ENCODE data around the gene FBXL19. TPM values are rescaled to one million over a fixed set of nuclear protein-coding genes. Genes with fewer than 3 reads are reported as not detected.

FBXL19 gene
- total and polyA plus RNA-seq, 2 of the 13 experiments (the other 11 are each of a cell fraction or from before 2014, with no cell fraction given), result 6.0 to 13.7 TPM

GRCh38 chr16:30874821-30875717, 48.3 kb upstream of the FBXL19 start (continued):
- TF ChIP-seq ZNF569 (CRISPR knock-in tag; IDR thresholded peaks at IDR 0.05; ENCODE audit: borderline replicate concordance) (no peak; the same call in 1 of the 2 replicates), CENPX (CRISPR knock-in tag; IDR thresholded peaks at IDR 0.05) (no peak), AFF4 (CRISPR knock-in tag; IDR thresholded peaks at IDR 0.05) (no peak; the same call in 1 of the 2 replicates), ELF1 (CRISPR knock-in tag; IDR thresholded peaks at IDR 0.05) (peak; percentile 95), NFAT5 (CRISPR knock-in tag; IDR thresholded peaks at IDR 0.05) (peak; percentile 93), ZBTB43 (CRISPR knock-in tag; conservative IDR thresholded peaks at IDR 0.05) (peak; percentile 85), ZNF746 (CRISPR knock-in tag; IDR thresholded peaks at IDR 0.05) (peak; percentile 87), ZNF136 (CRISPR knock-in tag; IDR thresholded peaks at IDR 0.05; ENCODE audit: low read depth) (no peak; the same call in 1 of the 2 replicates), ZNF761 (CRISPR knock-in tag; conservative IDR thresholded peaks at IDR 0.05) (peak; percentile 63; the same call in 1 of the 2 replicates), BCL6 (CRISPR knock-in tag; IDR thresholded peaks at IDR 0.05) (peak; percentile 87), PRMT3 (CRISPR knock-in tag; IDR thresholded peaks at IDR 0.05; ENCODE audit: borderline replicate concordance, low read depth) (peak; percentile 90; the same call in 1 of the 2 replicates), DZIP1 (CRISPR knock-in tag; IDR thresholded peaks at IDR 0.05) (peak; percentile 99), ZMAT3 (CRISPR knock-in tag; conservative IDR thresholded peaks at IDR 0.05) (peak; percentile 99; the same call in 1 of the 2 replicates), GATA4 (IDR thresholded peaks at IDR 0.05; ENCODE audit: borderline replicate concordance, low read depth) (peak; percentile 62)

Data from HepG2 (cell line).